ENCODE data around the gene HRK. TPM values are rescaled to one million over a fixed set of nuclear protein-coding genes. Genes with fewer than 3 reads are reported as not detected.

The HRK gene
- total RNA-seq, 1 donor from 2014 or later: 4.4 TPM

DNA sequence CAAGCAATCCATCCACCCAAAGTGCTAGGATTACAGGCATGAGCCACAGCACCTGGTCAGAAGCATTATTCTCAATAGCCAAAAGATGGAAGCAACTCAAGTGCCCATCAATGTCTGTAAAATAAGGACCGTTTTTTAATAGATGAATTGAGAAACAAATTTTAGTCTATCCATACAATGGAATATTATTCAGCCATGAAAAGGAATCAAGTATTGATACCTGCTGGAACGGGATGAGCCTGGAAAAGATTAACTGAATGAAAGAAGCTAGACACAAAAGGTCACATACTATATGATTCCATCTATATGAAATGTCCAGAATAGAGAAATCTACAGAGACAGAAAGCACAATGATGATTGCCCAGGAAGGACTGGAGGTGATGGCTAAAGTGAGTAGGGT is 20.4 kb upstream of the HRK start:
- no peak overlapping the region for H3K27ac Mint-ChIP-seq
- no peak for DNase-seq (ENCODE audit: low spot score in 2 of 2, unreplicated experiment in 2 of 2)
- no peaks in the 10 kb centered on the region for H3K36me3 Mint-ChIP-seq
- no peaks in the 10 kb centered on the region for H3K4me1 Mint-ChIP-seq
- no peak overlapping the region for H3K4me3 Mint-ChIP-seq
- TF ChIP-seq, protein P1, sequence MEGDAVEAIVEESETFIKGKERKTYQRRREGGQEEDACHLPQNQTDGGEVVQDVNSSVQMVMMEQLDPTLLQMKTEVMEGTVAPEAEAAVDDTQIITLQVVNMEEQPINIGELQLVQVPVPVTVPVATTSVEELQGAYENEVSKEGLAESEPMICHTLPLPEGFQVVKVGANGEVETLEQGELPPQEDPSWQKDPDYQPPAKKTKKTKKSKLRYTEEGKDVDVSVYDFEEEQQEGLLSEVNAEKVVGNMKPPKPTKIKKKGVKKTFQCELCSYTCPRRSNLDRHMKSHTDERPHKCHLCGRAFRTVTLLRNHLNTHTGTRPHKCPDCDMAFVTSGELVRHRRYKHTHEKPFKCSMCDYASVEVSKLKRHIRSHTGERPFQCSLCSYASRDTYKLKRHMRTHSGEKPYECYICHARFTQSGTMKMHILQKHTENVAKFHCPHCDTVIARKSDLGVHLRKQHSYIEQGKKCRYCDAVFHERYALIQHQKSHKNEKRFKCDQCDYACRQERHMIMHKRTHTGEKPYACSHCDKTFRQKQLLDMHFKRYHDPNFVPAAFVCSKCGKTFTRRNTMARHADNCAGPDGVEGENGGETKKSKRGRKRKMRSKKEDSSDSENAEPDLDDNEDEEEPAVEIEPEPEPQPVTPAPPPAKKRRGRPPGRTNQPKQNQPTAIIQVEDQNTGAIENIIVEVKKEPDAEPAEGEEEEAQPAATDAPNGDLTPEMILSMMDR (IDR thresholded peaks at IDR 0.05; ENCODE audit: unreplicated experiment): no peak
- peaks cover 49% of the 10 kb centered on the region for H3K27me3 Mint-ChIP-seq (ENCODE audit: low read depth)
- H3K9me3 Mint-ChIP-seq: no peaks in the 10 kb centered on the region

DNA sequence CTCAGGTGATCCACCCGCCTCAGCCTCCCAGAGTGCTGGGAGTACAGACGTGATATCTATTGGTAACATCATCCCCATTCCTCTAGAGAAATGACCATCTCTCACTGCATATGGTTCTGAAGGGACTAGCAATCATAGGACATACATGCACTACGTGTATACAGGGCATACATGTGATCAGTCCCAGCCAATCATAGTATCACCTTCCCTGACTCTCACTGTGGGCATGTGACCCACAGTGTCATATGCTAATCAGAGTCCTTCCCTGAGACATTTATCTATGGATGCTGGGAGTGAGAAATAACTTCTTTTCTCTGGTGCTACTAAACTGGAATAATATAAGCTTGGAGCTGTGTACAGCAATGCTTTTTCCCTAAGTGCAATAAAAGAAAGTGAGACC is 17.4 kb upstream of the HRK start:
- TF ChIP-seq, protein P1 (IDR thresholded peaks at IDR 0.05; ENCODE audit: unreplicated experiment): no peak
- DNase-seq (ENCODE audit: low spot score in 2 of 2, unreplicated experiment in 2 of 2): no peak
- Mint-ChIP-seq H3K4me1 (no peaks in the 10 kb centered on the region), H3K4me3 (no peak overlapping the region), H3K36me3 (no peaks in the 10 kb centered on the region), H3K27ac (no peak overlapping the region), H3K27me3 (ENCODE audit: low read depth) (peaks cover 52% of the 10 kb centered on the region), H3K9me3 (no peaks in the 10 kb centered on the region)

DNA sequence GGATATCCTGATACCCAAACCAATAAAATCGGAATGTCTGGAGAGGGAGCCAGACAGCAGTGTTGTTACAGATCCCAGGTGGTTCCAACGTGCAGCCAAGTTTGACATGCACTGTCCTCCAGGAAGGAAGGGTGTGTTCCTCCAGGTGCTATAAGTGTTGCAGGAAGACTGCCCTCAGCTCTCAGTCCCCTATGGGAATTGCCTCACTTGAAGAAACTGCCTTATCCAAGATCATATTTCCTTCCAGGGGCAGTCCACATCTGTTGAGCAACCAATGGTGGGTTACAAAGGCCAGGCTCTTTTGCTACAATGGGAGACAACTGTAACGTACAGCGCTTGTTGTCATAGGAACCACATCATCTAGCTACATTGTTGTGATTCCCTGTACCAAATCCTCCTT is 16.2 kb upstream of the HRK start:
- Mint-ChIP-seq H3K4me3 (no peak overlapping the region), H3K4me1 (no peaks in the 10 kb centered on the region), H3K27ac (no peak overlapping the region), H3K36me3 (no peaks in the 10 kb centered on the region), H3K27me3 (ENCODE audit: low read depth) (peaks cover 52% of the 10 kb centered on the region), H3K9me3 (no peaks in the 10 kb centered on the region)
- TF ChIP-seq, protein P1 (IDR thresholded peaks at IDR 0.05; ENCODE audit: unreplicated experiment): no peak
- DNase-seq (ENCODE audit: low spot score in 2 of 2, unreplicated experiment in 2 of 2): no peak

DNA sequence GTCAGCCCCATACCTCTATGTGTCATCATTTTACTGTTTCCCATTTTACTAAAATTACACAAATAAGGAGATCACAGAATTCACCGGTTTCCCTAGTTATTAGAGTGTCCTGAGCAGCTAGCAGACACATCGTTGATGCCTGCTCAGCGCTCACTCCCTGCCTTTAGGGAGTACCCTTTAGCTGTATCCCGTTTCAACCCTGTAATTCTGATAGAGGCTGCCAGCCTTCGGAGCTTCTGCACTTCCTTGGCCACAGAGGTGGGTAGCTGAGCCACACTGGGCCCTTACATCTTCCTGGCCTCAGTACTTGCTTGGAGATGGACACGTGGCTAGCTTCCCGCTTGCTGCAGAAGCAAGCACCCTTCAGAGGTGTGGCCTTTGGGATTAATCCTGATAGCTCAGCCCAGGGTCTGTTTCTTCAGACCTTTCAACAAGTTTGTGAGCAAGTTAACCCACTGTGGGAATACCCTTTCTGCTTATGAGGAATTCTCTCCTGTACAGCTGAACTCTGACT is 15.2 kb upstream of the HRK start:
- Mint-ChIP-seq H3K4me3 (no peak overlapping the region), H3K36me3 (no peaks in the 10 kb centered on the region), H3K27me3 (ENCODE audit: low read depth) (peaks cover 55% of the 10 kb centered on the region), H3K9me3 (no peaks in the 10 kb centered on the region), H3K27ac (no peak overlapping the region), H3K4me1 (no peaks in the 10 kb centered on the region)
- TF ChIP-seq, protein P1 (IDR thresholded peaks at IDR 0.05; ENCODE audit: unreplicated experiment): no peak
- no peak for DNase-seq (ENCODE audit: low spot score in 2 of 2, unreplicated experiment in 2 of 2)

DNA sequence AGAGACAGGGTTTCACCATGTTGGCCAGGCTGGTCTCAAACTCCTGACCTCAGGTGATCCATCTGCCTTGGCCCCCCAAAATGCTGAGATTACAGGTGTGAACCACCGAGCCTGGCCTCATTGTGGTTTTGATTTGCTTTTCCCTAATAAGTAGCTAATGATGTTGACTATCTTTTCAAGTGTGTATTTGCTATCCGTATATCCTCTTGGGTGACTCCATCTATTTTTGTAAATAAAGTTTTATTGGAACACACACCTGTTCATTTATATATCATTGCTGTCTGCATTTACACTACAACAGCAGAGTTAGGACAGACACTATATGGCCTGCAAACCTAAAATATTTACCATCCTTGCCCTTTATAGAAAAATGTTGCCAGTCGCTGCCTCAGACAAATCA is 13.7 kb upstream of the HRK start:
- H3K4me3 Mint-ChIP-seq: no peak overlapping the region
- H3K36me3 Mint-ChIP-seq: no peaks in the 10 kb centered on the region
- no peaks in the 10 kb centered on the region for H3K4me1 Mint-ChIP-seq
- H3K9me3 Mint-ChIP-seq: peaks cover 7% of the 10 kb centered on the region
- DNase-seq (ENCODE audit: low spot score in 2 of 2, unreplicated experiment in 2 of 2): no peak
- H3K27me3 Mint-ChIP-seq (ENCODE audit: low read depth): peaks cover 51% of the 10 kb centered on the region
- TF ChIP-seq, protein P1 (IDR thresholded peaks at IDR 0.05; ENCODE audit: unreplicated experiment): no peak
- H3K27ac Mint-ChIP-seq: no peak overlapping the region
